ENCODE results near the gene TP63.

Gene TP63

GRCh38 chr3:189869165-189869564 is 238.0 kb downstream of the TP63 start:
- H3K36me3 ChIP-seq (ENCODE audit: insufficient read depth, low read length) = peaks cover 11% of the 10 kb centered on the region; the same call in 1 of the 2 replicates
- TF ChIP-seq, protein P1, sequence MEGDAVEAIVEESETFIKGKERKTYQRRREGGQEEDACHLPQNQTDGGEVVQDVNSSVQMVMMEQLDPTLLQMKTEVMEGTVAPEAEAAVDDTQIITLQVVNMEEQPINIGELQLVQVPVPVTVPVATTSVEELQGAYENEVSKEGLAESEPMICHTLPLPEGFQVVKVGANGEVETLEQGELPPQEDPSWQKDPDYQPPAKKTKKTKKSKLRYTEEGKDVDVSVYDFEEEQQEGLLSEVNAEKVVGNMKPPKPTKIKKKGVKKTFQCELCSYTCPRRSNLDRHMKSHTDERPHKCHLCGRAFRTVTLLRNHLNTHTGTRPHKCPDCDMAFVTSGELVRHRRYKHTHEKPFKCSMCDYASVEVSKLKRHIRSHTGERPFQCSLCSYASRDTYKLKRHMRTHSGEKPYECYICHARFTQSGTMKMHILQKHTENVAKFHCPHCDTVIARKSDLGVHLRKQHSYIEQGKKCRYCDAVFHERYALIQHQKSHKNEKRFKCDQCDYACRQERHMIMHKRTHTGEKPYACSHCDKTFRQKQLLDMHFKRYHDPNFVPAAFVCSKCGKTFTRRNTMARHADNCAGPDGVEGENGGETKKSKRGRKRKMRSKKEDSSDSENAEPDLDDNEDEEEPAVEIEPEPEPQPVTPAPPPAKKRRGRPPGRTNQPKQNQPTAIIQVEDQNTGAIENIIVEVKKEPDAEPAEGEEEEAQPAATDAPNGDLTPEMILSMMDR (IDR thresholded peaks at IDR 0.05; ENCODE audit: low read length) = no peak
- TF ChIP-seq EZH2 (IDR thresholded peaks at IDR 0.05; ENCODE audit: borderline replicate concordance, low read length) = no peak
- H2AFZ ChIP-seq (ENCODE audit: low read length) = no peak overlapping the region

GRCh38 chr3:189871418-189871817 is 240.2 kb downstream of the TP63 start:
- Histone ChIP-seq H3K9me2 (ENCODE audit: low read depth, low read length) (no peaks in the 10 kb centered on the region), H3K36me3 (ENCODE audit: insufficient read depth, low read length) (peaks cover 11% of the 10 kb centered on the region; the same call in 1 of the 2 replicates), H3K27me3 (ENCODE audit: insufficient read depth, low read length) (no peaks in the 10 kb centered on the region), H3K9me3 (ENCODE audit: low read length) (no peaks in the 10 kb centered on the region), H3K79me2 (ENCODE audit: insufficient read depth, low read length) (no peaks in the 10 kb centered on the region), H3K27ac (ENCODE audit: low read depth, low read length, poor library complexity, severe bottlenecking) (no peak overlapping the region), H3K4me1 (ENCODE audit: insufficient read depth, low read length, severe bottlenecking) (no peaks in the 10 kb centered on the region), H4K20me1 (ENCODE audit: insufficient read depth, low read length) (no peaks in the 10 kb centered on the region), H3K9ac (ENCODE audit: low read length) (no peak overlapping the region), H2AFZ (ENCODE audit: low read length) (no peak overlapping the region), H3K4me2 (ENCODE audit: low read length) (no peak overlapping the region), H3F3A (ENCODE audit: insufficient read depth, low read length) (no peaks in the 10 kb centered on the region), H3K4me3 (ENCODE audit: low read depth, low read length, poor library complexity, severe bottlenecking) (no peak overlapping the region)
- TF ChIP-seq, protein P1 (IDR thresholded peaks at IDR 0.05; ENCODE audit: low read length) = no peak
- no peak for TF ChIP-seq EZH2 (IDR thresholded peaks at IDR 0.05; ENCODE audit: borderline replicate concordance, low read length)

More at GRCh38 chr3:189869165-189869564, 238.0 kb downstream of the TP63 start:
- Histone ChIP-seq H3K9ac (ENCODE audit: low read length) (no peak overlapping the region), H3K9me2 (ENCODE audit: low read depth, low read length) (no peaks in the 10 kb centered on the region), H4K20me1 (ENCODE audit: insufficient read depth, low read length) (no peaks in the 10 kb centered on the region), H3K79me2 (ENCODE audit: insufficient read depth, low read length) (no peaks in the 10 kb centered on the region), H3K4me3 (ENCODE audit: low read depth, low read length, poor library complexity, severe bottlenecking) (no peak overlapping the region), H3F3A (ENCODE audit: insufficient read depth, low read length) (no peaks in the 10 kb centered on the region), H3K4me1 (ENCODE audit: insufficient read depth, low read length, severe bottlenecking) (no peaks in the 10 kb centered on the region), H3K4me2 (ENCODE audit: low read length) (no peak overlapping the region), H3K27me3 (ENCODE audit: insufficient read depth, low read length) (no peaks in the 10 kb centered on the region), H3K9me3 (ENCODE audit: low read length) (no peaks in the 10 kb centered on the region), H3K27ac (ENCODE audit: low read depth, low read length, poor library complexity, severe bottlenecking) (no peak overlapping the region)

DNA sequence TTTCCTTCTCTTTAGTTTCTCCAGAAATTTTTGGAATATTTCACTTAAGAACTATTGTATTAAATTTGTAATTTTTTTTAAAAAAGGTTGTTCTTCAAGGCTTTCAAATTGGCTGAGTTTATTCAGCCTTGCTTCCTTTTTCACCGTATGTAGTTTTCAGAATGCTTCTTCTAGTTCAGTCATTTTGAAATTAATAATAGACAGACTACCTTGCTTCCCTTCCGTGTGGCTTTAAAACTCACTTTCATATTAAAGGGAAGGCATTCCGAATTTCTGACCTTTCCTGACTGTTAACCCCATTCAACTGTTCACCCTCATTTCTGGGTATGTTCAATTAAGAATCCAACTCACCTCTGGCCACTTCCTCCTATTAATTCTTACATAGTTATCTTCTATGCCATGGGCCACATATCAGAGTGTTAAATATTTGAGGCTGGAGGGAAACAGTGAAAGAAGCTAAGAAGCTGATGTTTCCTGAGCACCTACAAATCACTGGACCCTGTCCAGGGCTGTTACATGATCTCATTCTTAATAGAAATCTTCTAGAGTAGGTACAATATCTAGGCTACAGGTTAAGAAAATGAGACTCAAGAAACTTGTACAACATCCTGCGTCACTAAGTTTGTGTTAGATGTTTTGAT is 252.0 kb downstream of the TP63 start:
- no peaks in the 10 kb centered on the region for H3K79me2 ChIP-seq (ENCODE audit: insufficient read depth, low read length)
- H3F3A ChIP-seq (ENCODE audit: insufficient read depth, low read length) = no peaks in the 10 kb centered on the region
- no peak overlapping the region for H2AFZ ChIP-seq (ENCODE audit: low read length)
- H3K9ac ChIP-seq (ENCODE audit: low read length) = no peak overlapping the region
- H3K9me2 ChIP-seq (ENCODE audit: low read depth, low read length) = no peaks in the 10 kb centered on the region
- H3K36me3 ChIP-seq (ENCODE audit: insufficient read depth, low read length) = 0 out of 2 replicates have a peak, but pooled peaks cover 5% of the 10 kb centered on the region
- H3K4me1 ChIP-seq (ENCODE audit: insufficient read depth, low read length, severe bottlenecking) = no peaks in the 10 kb centered on the region
- H3K9me3 ChIP-seq (ENCODE audit: low read length) = no peaks in the 10 kb centered on the region
- no peak overlapping the region for H3K27ac ChIP-seq (ENCODE audit: low read depth, low read length, poor library complexity, severe bottlenecking)
- no peaks in the 10 kb centered on the region for H4K20me1 ChIP-seq (ENCODE audit: insufficient read depth, low read length)
- no peaks in the 10 kb centered on the region for H3K27me3 ChIP-seq (ENCODE audit: insufficient read depth, low read length)
- TF ChIP-seq EZH2 (IDR thresholded peaks at IDR 0.05; ENCODE audit: borderline replicate concordance, low read length) = no peak
- TF ChIP-seq, protein P1 (IDR thresholded peaks at IDR 0.05; ENCODE audit: low read length) = no peak
- no peak overlapping the region for H3K4me3 ChIP-seq (ENCODE audit: low read depth, low read length, poor library complexity, severe bottlenecking)
- H3K4me2 ChIP-seq (ENCODE audit: low read length) = no peak overlapping the region
